Chondrocyte (in vitro differentiated cells): ENCODE measurements around the gene CAPN10. TPM values are rescaled to one million over a fixed set of nuclear protein-coding genes. Genes with fewer than 3 reads are reported as not detected.

ENCODE experiments used
- DNase-seq: peaks from one replicate; pipeline ENCODE4 v3.0.0; 2021; ENCODE audit warnings: mixed read lengths, low spot score
- H3K27ac Mint-ChIP-seq: one replicate; pipeline ENCODE4 v1.8.0; 2021; ENCODE audit warnings: mild to moderate bottlenecking, moderate library complexity, mixed read lengths; ENCODE audit not compliant: unreplicated experiment
- H3K27me3 Mint-ChIP-seq: 2 replicates; pipeline ENCODE4 v1.8.0; 2021; ENCODE audit warnings: low read depth, mixed read lengths
- H3K36me3 Mint-ChIP-seq: 2 replicates; pipeline ENCODE4 v1.8.0; 2021; ENCODE audit warnings: low read depth, mixed read lengths
- H3K4me1 Mint-ChIP-seq: 2 replicates; pipeline ENCODE4 v1.8.0; 2021; ENCODE audit warnings: low read depth, mild to moderate bottlenecking, mixed read lengths
- H3K4me3 Mint-ChIP-seq: one replicate; pipeline ENCODE4 v1.8.0; 2021; ENCODE audit warnings: mild to moderate bottlenecking, moderate library complexity, mixed read lengths; ENCODE audit not compliant: unreplicated experiment
- H3K9me3 Mint-ChIP-seq: 2 replicates; pipeline ENCODE4 v1.8.0; 2021; ENCODE audit warnings: low read depth, mixed read lengths
- CTCF ChIP-seq: fragments of 200-600 bp; sonication (generic); IDR thresholded peaks from 2 replicates; pipeline ENCODE4 v1.5.0; 2021; ENCODE audit warnings: antibody characterized with exemption, mild to moderate bottlenecking, moderate library complexity
- total RNA-seq: library from RNA; stranded (reverse); gene quantifications from 3 replicates; pipeline ENCODE4 v1.2.1, GENCODE V29; 2021

Gene CAPN10
- total RNA-seq, 1 donor from 2014 or later: 22.7 TPM

- no peaks in the 10 kb centered on the region for H3K36me3 Mint-ChIP-seq
- H3K4me1 Mint-ChIP-seq: no peaks in the 10 kb centered on the region
- H3K27ac Mint-ChIP-seq: no peak overlapping the region
- H3K27me3 Mint-ChIP-seq: peaks cover 56% of the 10 kb centered on the region
- no peaks in the 10 kb centered on the region for H3K9me3 Mint-ChIP-seq
- H3K4me3 Mint-ChIP-seq: no peak overlapping the region
- no peak for TF ChIP-seq CTCF
- no peak for DNase-seq
These were observed 59.8 kb downstream of the CAPN10 start for GRCh38 chr2:240646176-240646899.

DNA sequence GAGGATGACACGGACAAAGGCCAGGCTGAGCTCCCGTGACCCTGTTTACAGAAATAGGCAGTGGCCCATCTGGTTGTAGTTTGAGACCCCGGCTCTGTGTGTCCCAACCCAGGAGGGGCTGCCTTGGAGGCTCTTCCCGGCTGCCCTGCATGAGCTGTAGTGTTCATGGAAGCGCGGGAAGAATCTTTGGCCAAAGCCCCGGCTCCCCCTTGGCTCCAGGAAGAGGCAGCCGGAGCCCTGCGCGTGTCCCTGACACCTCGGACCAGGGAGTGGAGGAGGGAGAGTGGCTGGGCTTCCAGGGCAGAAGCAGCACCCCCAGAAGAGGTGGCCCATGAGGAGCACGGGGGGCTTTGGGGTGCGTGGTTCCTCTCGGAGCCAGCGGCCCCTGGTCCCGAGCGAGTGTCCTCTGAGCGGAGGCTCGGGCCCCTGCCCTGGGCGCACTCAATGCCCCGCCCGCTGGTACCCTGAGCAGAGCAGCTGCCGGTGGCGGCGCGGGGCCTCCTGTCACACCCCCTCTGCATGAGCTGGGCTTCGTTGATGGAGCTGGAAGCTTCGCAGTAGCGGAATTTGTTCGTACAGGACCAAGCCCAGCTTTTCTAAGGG lies 60.5 kb downstream of the CAPN10 start:
- Mint-ChIP-seq H3K36me3 (no peaks in the 10 kb centered on the region), H3K27me3 (peaks cover 62% of the 10 kb centered on the region), H3K27ac (no peak overlapping the region), H3K4me3 (no peak overlapping the region), H3K4me1 (no peaks in the 10 kb centered on the region), H3K9me3 (no peaks in the 10 kb centered on the region)
- no peak for TF ChIP-seq CTCF
- no peak for DNase-seq

GRCh38 chr2:240647503-240648154 lies 61.1 kb downstream of the CAPN10 start:
- H3K27me3 Mint-ChIP-seq: peaks cover 64% of the 10 kb centered on the region
- no peak overlapping the region for H3K4me3 Mint-ChIP-seq
- no peaks in the 10 kb centered on the region for H3K9me3 Mint-ChIP-seq
- no peaks in the 10 kb centered on the region for H3K36me3 Mint-ChIP-seq
- no peaks in the 10 kb centered on the region for H3K4me1 Mint-ChIP-seq
- DNase-seq: no peak
- TF ChIP-seq CTCF: no peak
- H3K27ac Mint-ChIP-seq: no peak overlapping the region

GRCh38 chr2:240648155-240648649 lies 61.7 kb downstream of the CAPN10 start:
- no peaks in the 10 kb centered on the region for H3K36me3 Mint-ChIP-seq
- no peak overlapping the region for H3K27ac Mint-ChIP-seq
- H3K9me3 Mint-ChIP-seq: no peaks in the 10 kb centered on the region
- TF ChIP-seq CTCF: no peak
- no peak overlapping the region for H3K4me3 Mint-ChIP-seq
- DNase-seq: no peak
- peaks cover 66% of the 10 kb centered on the region for H3K27me3 Mint-ChIP-seq
- no peaks in the 10 kb centered on the region for H3K4me1 Mint-ChIP-seq

Other genes with a start within 250 kb of the CAPN10 start
- 261 to 354 TPM (median 264 TPM) in 3 replicates for gene GPC1, start 151.1 kb upstream of the CAPN10 start, total RNA-seq
- gene ANKMY1, start 28.7 kb upstream of the CAPN10 start, total RNA-seq: 9.5 to 20.6 TPM (median 10.8 TPM) in 3 replicates
- gene DUSP28, start 26.4 kb upstream of the CAPN10 start, total RNA-seq: 3.4 to 4.7 TPM (median 3.7 TPM) in 3 replicates
- 54.9 to 63.2 TPM (median 61.3 TPM) in 3 replicates for gene RNPEPL1, start 18.2 kb upstream of the CAPN10 start, total RNA-seq
- 1.9 to 2.9 TPM (median 2.8 TPM) in 3 replicates for gene GPR35, start 38.7 kb downstream of the CAPN10 start, total RNA-seq
- not detected in 3 replicates for gene AQP12B, start 96.2 kb downstream of the CAPN10 start, total RNA-seq
- gene AQP12A, start 105.1 kb downstream of the CAPN10 start, total RNA-seq: not detected in 3 replicates
- gene KIF1A, start 233.5 kb downstream of the CAPN10 start, total RNA-seq: 15.2 to 63.5 TPM (median 60.0 TPM) in 3 replicates